GM23338 (cell line): ENCODE measurements around the gene RAB11FIP3. TPM values are rescaled to one million over a fixed set of nuclear protein-coding genes. Genes with fewer than 3 reads are reported as not detected.

ENCODE experiments used
- ATAC-seq: fragments of 200-7000 bp; cut with Tn5 transposase; 3 replicates; pipeline ENCODE4 v1.9.1; 2020
- DNase-seq: peaks from one replicate; pipeline ENCODE4 v3.0.0-alpha.2; 2015; ENCODE audit warnings: low spot score
- H2AFZ ChIP-seq: fragments of 200-600 bp; sonication (generic); 2 replicates; pipeline ENCODE4 v1.8.0; 2016; ENCODE audit warnings: antibody characterized with exemption, mild to moderate bottlenecking, moderate library complexity
- H3F3A ChIP-seq: fragments of 200-600 bp; sonication (generic); replicated peaks from 2 replicates; pipeline ENCODE4 v1.8.0; 2017; ENCODE audit warnings: antibody characterized with exemption, mixed run types, low read depth
- H3K27ac ChIP-seq: fragments of 200-600 bp; sonication (generic); 2 replicates; pipeline ENCODE4 v1.6.1; 2016; ENCODE audit warnings: low read depth
- H3K27me3 ChIP-seq: fragments of 200-600 bp; sonication (generic); 2 replicates; pipeline ENCODE4 v1.8.0; 2016; ENCODE audit warnings: mild to moderate bottlenecking, mixed run types, moderate library complexity; ENCODE audit not compliant: insufficient read depth
- H3K36me3 ChIP-seq: fragments of 200-600 bp; sonication (generic); 2 replicates; pipeline ENCODE4 v1.8.0; 2016; ENCODE audit warnings: mild to moderate bottlenecking; ENCODE audit not compliant: insufficient read depth
- H3K4me1 ChIP-seq: fragments of 200-600 bp; sonication (generic); 2 replicates; pipeline ENCODE4 v1.8.0; 2016; ENCODE audit warnings: mild to moderate bottlenecking, moderate library complexity; ENCODE audit not compliant: insufficient read depth
- H3K4me2 ChIP-seq: fragments of 200-600 bp; sonication (generic); 2 replicates; pipeline ENCODE4 v1.7.1; 2017; ENCODE audit warnings: mixed run types
- H3K4me3 ChIP-seq: fragments of 200-600 bp; sonication (generic); 2 replicates; pipeline ENCODE4 v1.6.1; 2016; ENCODE audit warnings: mixed run types
- H3K79me2 ChIP-seq: fragments of 200-600 bp; sonication (generic); replicated peaks from 2 replicates; pipeline ENCODE4 v1.8.0; 2017; ENCODE audit warnings: mild to moderate bottlenecking; ENCODE audit not compliant: insufficient read depth
- H3K9me2 ChIP-seq: fragments of 200-600 bp; sonication (generic); 2 replicates; pipeline ENCODE4 v1.8.0; 2017; ENCODE audit not compliant: insufficient read depth
- H4K20me1 ChIP-seq: fragments of 200-600 bp; sonication (generic); replicated peaks from 2 replicates; pipeline ENCODE4 v1.8.0; 2017; ENCODE audit warnings: mild to moderate bottlenecking; ENCODE audit not compliant: insufficient read depth
- H3K27ac Mint-ChIP-seq: 2 replicates; pipeline ENCODE4 v1.8.0; 2020; ENCODE audit warnings: inconsistent platforms, mild to moderate bottlenecking, moderate library complexity, mixed read lengths
- H3K27me3 Mint-ChIP-seq: 3 replicates; pipeline ENCODE4 v1.8.0; 2022; ENCODE audit warnings: low read depth, mild to moderate bottlenecking, moderate library complexity, mixed read lengths, inconsistent platforms; ENCODE audit not compliant: insufficient read depth, poor library complexity
- H3K36me3 Mint-ChIP-seq: 3 replicates; pipeline ENCODE4 v1.8.0; 2021; ENCODE audit warnings: low read depth, mild to moderate bottlenecking, inconsistent platforms, moderate library complexity, mixed read lengths
- H3K4me1 Mint-ChIP-seq: 3 replicates; pipeline ENCODE4 v1.8.0; 2020; ENCODE audit warnings: mild to moderate bottlenecking, inconsistent platforms, mixed read lengths
- H3K4me3 Mint-ChIP-seq: 3 replicates; pipeline ENCODE4 v1.8.0; 2021; ENCODE audit warnings: moderate library complexity, mild to moderate bottlenecking, inconsistent platforms, mixed read lengths
- H3K9me3 Mint-ChIP-seq: 3 replicates; pipeline ENCODE4 v1.8.0; 2020; ENCODE audit warnings: moderate library complexity, mild to moderate bottlenecking, inconsistent platforms, mixed read lengths
- CREB1 ChIP-seq: fragments of 250-450 bp; sonication (Bioruptor Pico); IDR thresholded peaks from 2 replicates; pipeline ENCODE4 v1.5.0; 2020; ENCODE audit warnings: low read depth, mild to moderate bottlenecking, moderate library complexity
- EZH2 ChIP-seq: fragments of 200-600 bp; sonication (generic); IDR thresholded peaks from one replicate; pipeline ENCODE4 v1.8.0; 2017; ENCODE audit warnings: antibody characterized with exemption, mild to moderate bottlenecking, low read depth; ENCODE audit not compliant: unreplicated experiment
- EZH2phosphoT487 ChIP-seq: fragments of 200-600 bp; sonication (generic); IDR thresholded peaks from one replicate; pipeline ENCODE4 v1.8.1; 2018; ENCODE audit warnings: antibody characterized with exemption; ENCODE audit not compliant: unreplicated experiment
- JUNB ChIP-seq: IDR thresholded peaks from one replicate; pipeline ENCODE4 v1.6.1; 2016; ENCODE audit warnings: antibody characterized with exemption; ENCODE audit not compliant: unreplicated experiment
- NANOG ChIP-seq: IDR thresholded peaks from 2 replicates; pipeline ENCODE4 v1.6.1; 2016; ENCODE audit warnings: antibody characterized with exemption, borderline replicate concordance
- POLR2AphosphoS5 ChIP-seq: IDR thresholded peaks from 2 replicates; pipeline ENCODE4 v1.6.1; 2016; ENCODE audit warnings: antibody characterized with exemption, low read depth
- REST ChIP-seq: IDR thresholded peaks from one replicate; pipeline ENCODE4 v1.6.1; 2018; ENCODE audit warnings: antibody characterized with exemption; ENCODE audit not compliant: unreplicated experiment
- STAT1 ChIP-seq: IDR thresholded peaks from one replicate; pipeline ENCODE4 v1.6.1; 2016; ENCODE audit warnings: antibody characterized with exemption; ENCODE audit not compliant: unreplicated experiment
- ZNF114 ChIP-seq: fragments of 250-450 bp; sonication (Bioruptor Pico); IDR thresholded peaks from 2 replicates; pipeline ENCODE4 v1.5.0; 2020; ENCODE audit warnings: mild to moderate bottlenecking, moderate library complexity
- ZNF331 ChIP-seq: fragments of 250-450 bp; sonication (Bioruptor Pico); IDR thresholded peaks from 2 replicates; pipeline ENCODE4 v1.5.0; 2020; ENCODE audit warnings: low read depth, mild to moderate bottlenecking, moderate library complexity
- ZNF462 ChIP-seq: fragments of 250-450 bp; sonication (Bioruptor Pico); IDR thresholded peaks from 2 replicates; pipeline ENCODE4 v1.5.0; 2020; ENCODE audit warnings: mild to moderate bottlenecking, moderate library complexity
- polyA plus RNA-seq: library from polyadenylated mRNA; unstranded; fragments of >200 nt; fragmentation: Nextera tagmentation; extraction: Ambion mirVana; gene quantifications from 2 replicates; pipeline ENCODE4 v1.2.1, GENCODE V29; 2016
- total RNA-seq: library from RNA; depleted of rRNA; stranded (reverse); fragments of >200 nt; shearing (Covaris generic); gene quantifications from 2 replicates; pipeline ENCODE4 v1.2.3, GENCODE V29; 2014
- TF ChIP-seq, protein P1 (sequence below), 2 experiments: fragments of 200-600 bp in 1 of 2; sonication (generic) in 1 of 2; conservative IDR thresholded peaks; 2 replicates each; pipeline versions ENCODE4 v1.5.1 to v1.6.1; 2016 to 2017; ENCODE audit warnings: antibody characterized with exemption in 2 of 2, low read depth in 2 of 2, mild to moderate bottlenecking in 2 of 2, moderate library complexity in 1 of 2
- TF ChIP-seq, protein P2 (sequence below): IDR thresholded peaks from 2 replicates; pipeline ENCODE4 v1.6.1; 2016; ENCODE audit warnings: antibody characterized with exemption

The RAB11FIP3 gene
- total and polyA plus RNA-seq, 2 experiments from 2014 or later = 3.2 to 29.2 TPM

GRCh38 chr16:530111-530817 is 104.8 kb downstream of the RAB11FIP3 start:
- Histone ChIP-seq H4K20me1 (peaks cover 42% of the 10 kb centered on the region), H3K27ac (no peak overlapping the region), H3K36me3 (no peaks in the 10 kb centered on the region), H2AFZ (no peak overlapping the region), H3F3A (0 out of 2 replicates have a peak, but pooled peaks cover 8% of the 10 kb centered on the region), H3K9me2 (no peaks in the 10 kb centered on the region), H3K79me2 (peaks cover 72% of the 10 kb centered on the region), H3K27me3 (no peaks in the 10 kb centered on the region), H3K4me1 (peaks cover 6% of the 10 kb centered on the region; the same call in 1 of the 2 replicates), H3K4me3 (no peak overlapping the region), H3K4me2 (no peak overlapping the region)
- Mint-ChIP-seq H3K27me3 (peaks cover 8% of the 10 kb centered on the region), H3K36me3 (peaks cover 4% of the 10 kb centered on the region; the same call in 2 of the 3 replicates), H3K27ac (no peak overlapping the region), H3K4me1 (peaks cover 20% of the 10 kb centered on the region), H3K4me3 (peak overlapping the region; percentile 86; the same call in 1 of the 3 replicates), H3K9me3 (no peaks in the 10 kb centered on the region; the same call in 2 of the 3 replicates)
- TF ChIP-seq, protein P1, sequence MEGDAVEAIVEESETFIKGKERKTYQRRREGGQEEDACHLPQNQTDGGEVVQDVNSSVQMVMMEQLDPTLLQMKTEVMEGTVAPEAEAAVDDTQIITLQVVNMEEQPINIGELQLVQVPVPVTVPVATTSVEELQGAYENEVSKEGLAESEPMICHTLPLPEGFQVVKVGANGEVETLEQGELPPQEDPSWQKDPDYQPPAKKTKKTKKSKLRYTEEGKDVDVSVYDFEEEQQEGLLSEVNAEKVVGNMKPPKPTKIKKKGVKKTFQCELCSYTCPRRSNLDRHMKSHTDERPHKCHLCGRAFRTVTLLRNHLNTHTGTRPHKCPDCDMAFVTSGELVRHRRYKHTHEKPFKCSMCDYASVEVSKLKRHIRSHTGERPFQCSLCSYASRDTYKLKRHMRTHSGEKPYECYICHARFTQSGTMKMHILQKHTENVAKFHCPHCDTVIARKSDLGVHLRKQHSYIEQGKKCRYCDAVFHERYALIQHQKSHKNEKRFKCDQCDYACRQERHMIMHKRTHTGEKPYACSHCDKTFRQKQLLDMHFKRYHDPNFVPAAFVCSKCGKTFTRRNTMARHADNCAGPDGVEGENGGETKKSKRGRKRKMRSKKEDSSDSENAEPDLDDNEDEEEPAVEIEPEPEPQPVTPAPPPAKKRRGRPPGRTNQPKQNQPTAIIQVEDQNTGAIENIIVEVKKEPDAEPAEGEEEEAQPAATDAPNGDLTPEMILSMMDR (conservative IDR thresholded peaks at IDR 0.05; ENCODE audit: low read depth in 2 of 2) = no peak
- TF ChIP-seq ZNF462 (CRISPR knock-in tag) = no peak
- no peak for TF ChIP-seq REST
- TF ChIP-seq EZH2phosphoT487 = no peak
- no peak for TF ChIP-seq ZNF331 (CRISPR knock-in tag)
- TF ChIP-seq CREB1 (CRISPR knock-in tag) = no peak
- no peak for TF ChIP-seq JUNB
- TF ChIP-seq POLR2AphosphoS5 = no peak
- TF ChIP-seq EZH2 = no peak
- TF ChIP-seq, protein P2, sequence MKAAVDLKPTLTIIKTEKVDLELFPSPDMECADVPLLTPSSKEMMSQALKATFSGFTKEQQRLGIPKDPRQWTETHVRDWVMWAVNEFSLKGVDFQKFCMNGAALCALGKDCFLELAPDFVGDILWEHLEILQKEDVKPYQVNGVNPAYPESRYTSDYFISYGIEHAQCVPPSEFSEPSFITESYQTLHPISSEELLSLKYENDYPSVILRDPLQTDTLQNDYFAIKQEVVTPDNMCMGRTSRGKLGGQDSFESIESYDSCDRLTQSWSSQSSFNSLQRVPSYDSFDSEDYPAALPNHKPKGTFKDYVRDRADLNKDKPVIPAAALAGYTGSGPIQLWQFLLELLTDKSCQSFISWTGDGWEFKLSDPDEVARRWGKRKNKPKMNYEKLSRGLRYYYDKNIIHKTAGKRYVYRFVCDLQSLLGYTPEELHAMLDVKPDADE = no peak
- TF ChIP-seq ZNF114 = no peak
- TF ChIP-seq NANOG = no peak
- TF ChIP-seq STAT1 = no peak
- ATAC-seq = no peak
- DNase-seq = no peak
